SK-MEL-5 (cell line): Measurements from ENCODE around the gene SCN1A. TPM values are rescaled to one million over a fixed set of nuclear protein-coding genes. Genes with fewer than 3 reads are reported as not detected.
"Not testable (repeated sequence)": the region's sequence is repeated elsewhere in the genome, so short reads cannot be mapped to it uniquely, and the experiment has no call there.

Experiments
- DNase-seq: peaks from one replicate; pipeline ENCODE4 v3.0.0-alpha.2; 2016; ENCODE audit warnings: low read depth, low spot score
- in situ Hi-C: cut with HindIII; loops from 2 replicates; pipeline ENCODE4 v1.10.0; 2016; ENCODE audit warnings: low sequenced_read_pairs, high pct_unique_total_duplicates, low pct_unique_long_range_greater_than_20kb
- total RNA-seq: library from RNA; depleted of rRNA; stranded (reverse); fragments of >200 nt; shearing (Covaris generic); gene quantifications from 2 replicates; pipeline ENCODE4 v1.2.3, GENCODE V29; 2014

SCN1A gene
- total RNA-seq, 1 experiment from 2014 or later, result 0.48 TPM

- no peak for DNase-seq
- in situ Hi-C loops, result no loop called here
Observed at GRCh38 chr2:166042768-166043390, 84.9 kb downstream of the SCN1A start.

- no peak for DNase-seq
- in situ Hi-C loops, result no loop called here
Observed at GRCh38 chr2:166042356-166042755, 85.5 kb downstream of the SCN1A start.

GRCh38 chr2:166041613-166042012 lies 86.2 kb downstream of the SCN1A start:
- in situ Hi-C loops, result no loop called here

GRCh38 chr2:166032361-166032760 lies 95.5 kb downstream of the SCN1A start:
- DNase-seq, result no peak
- in situ Hi-C loops, result no loop called here

More at GRCh38 chr2:166041613-166042012, 86.2 kb downstream of the SCN1A start:
- DNase-seq, result no peak

GRCh38 chr2:166031054-166031453 lies 96.8 kb downstream of the SCN1A start:
- in situ Hi-C loops, result no loop called here
- no peak for DNase-seq

GRCh38 chr2:166025313-166025712 lies 102.5 kb downstream of the SCN1A start:
- DNase-seq, result no peak
- in situ Hi-C loops, result no loop called here

GRCh38 chr2:166017208-166017607 lies 110.6 kb downstream of the SCN1A start:
- in situ Hi-C loops, result no loop called here

GRCh38 chr2:166013878-166014277 lies 113.9 kb downstream of the SCN1A start:
- DNase-seq, result peak; percentile 53
- in situ Hi-C loops, result no loop called here

More at GRCh38 chr2:166017208-166017607, 110.6 kb downstream of the SCN1A start:
- no peak for DNase-seq

- in situ Hi-C loops, result no loop called here
Observed at GRCh38 chr2:166011660-166012059, 116.2 kb downstream of the SCN1A start.

GRCh38 chr2:166000401-166000800 lies 127.4 kb downstream of the SCN1A start:
- in situ Hi-C loops, result no loop called here
- peak; percentile 97 for DNase-seq

More at GRCh38 chr2:166011660-166012059, 116.2 kb downstream of the SCN1A start:
- no peak for DNase-seq

GRCh38 chr2:165990846-165991245 lies 137.0 kb downstream of the SCN1A start:
- peak; percentile 30 for DNase-seq
- in situ Hi-C loops, result no loop called here

- DNase-seq, result no peak
- in situ Hi-C loops, result no loop called here
Observed at GRCh38 chr2:165989851-165990250, 138.0 kb downstream of the SCN1A start.

GRCh38 chr2:165985120-165985519 lies 142.7 kb downstream of the SCN1A start:
- no peak for DNase-seq
- in situ Hi-C loops, result no loop called here

- DNase-seq, in situ Hi-C loops: not testable (repeated sequence)
Observed at GRCh38 chr2:165972161-165972560, 155.7 kb downstream of the SCN1A start.

- no peak for DNase-seq
- in situ Hi-C loops, result no loop called here
Observed at GRCh38 chr2:165970663-165971062, 157.2 kb downstream of the SCN1A start.

GRCh38 chr2:165969227-165969626 lies 158.6 kb downstream of the SCN1A start:
- DNase-seq, result peak; percentile 59
- in situ Hi-C loops, result no loop called here

- DNase-seq, result no peak
- in situ Hi-C loops, result no loop called here
Observed at GRCh38 chr2:165967746-165968145, 160.1 kb downstream of the SCN1A start.

GRCh38 chr2:165961818-165962217 lies 166.0 kb downstream of the SCN1A start:
- in situ Hi-C loops, result no loop called here
- no peak for DNase-seq

- in situ Hi-C loops, result no loop called here
Observed at GRCh38 chr2:165959371-165959770, 168.4 kb downstream of the SCN1A start.

More at GRCh38 chr2:165959371-165959770, 168.4 kb downstream of the SCN1A start:
- DNase-seq, result peak; percentile 95
